ENCODE results near the gene AQR. TPM values are rescaled to one million over a fixed set of nuclear protein-coding genes. Genes with fewer than 3 reads are reported as not detected.

Gene AQR
- total and polyA plus RNA-seq, 2 donors from 2014 or later = 14.2 to 30.9 TPM

- H3K4me3 ChIP-seq (ENCODE audit: low read length in 3 of 3) = no peak overlapping the region
- no peak for TF ChIP-seq CTCF (IDR thresholded peaks at IDR 0.05; ENCODE audit: borderline replicate concordance, extremely low read depth, insufficient read depth)
- no peak for FAIRE-seq
- H3K9me3 ChIP-seq (ENCODE audit: control insufficient read depth in 2 of 3, insufficient read depth in 1 of 3, low read length in 3 of 3) = no peaks in the 10 kb centered on the region
- H3K27ac ChIP-seq (ENCODE audit: low read depth in 2 of 2, low read length in 2 of 2) = no peak overlapping the region
- H3K27me3 ChIP-seq (ENCODE audit: control insufficient read depth, insufficient read depth, low read length) = no peaks in the 10 kb centered on the region
- DNase-seq = no peak
- peaks cover 6 to 11% (median 6%) of the 10 kb centered on the region in 3 donors for H3K36me3 ChIP-seq (ENCODE audit: control insufficient read depth in 2 of 3, insufficient read depth in 3 of 3, low read length in 3 of 3)
- intact Hi-C loops (cut with DNase I) = no loop called here
- H3K9ac ChIP-seq (ENCODE audit: low read length in 3 of 3) = no peak overlapping the region
- peaks cover 0 to 5% (median 0%) of the 10 kb centered on the region in 3 donors for H3K4me1 ChIP-seq (ENCODE audit: control insufficient read depth in 2 of 3, insufficient read depth in 2 of 3, low read depth in 1 of 3, low read length in 3 of 3)
Measured at GRCh38 chr15:34854232-34854631, 115.3 kb downstream of the AQR start.

GRCh38 chr15:34853001-34853758 lies 116.4 kb downstream of the AQR start:
- intact Hi-C loops (cut with DNase I) = no loop called here
- DNase-seq (peak in 2 of 5 donors; percentile 14 to 52), FAIRE-seq (peak; percentile 11)
- no peak overlapping the region for H3K27ac ChIP-seq (ENCODE audit: low read depth in 2 of 2, low read length in 2 of 2)
- no peak overlapping the region for H3K4me3 ChIP-seq (ENCODE audit: low read length in 3 of 3)
- H3K9ac ChIP-seq (ENCODE audit: low read length in 3 of 3) = no peak overlapping the region
- H3K4me1 ChIP-seq (ENCODE audit: control insufficient read depth in 2 of 3, insufficient read depth in 2 of 3, low read depth in 1 of 3, low read length in 3 of 3) = peaks cover 0 to 5% (median 0%) of the 10 kb centered on the region in 3 donors
- no peaks in the 10 kb centered on the region for H3K27me3 ChIP-seq (ENCODE audit: control insufficient read depth, insufficient read depth, low read length)
- no peaks in the 10 kb centered on the region for H3K9me3 ChIP-seq (ENCODE audit: control insufficient read depth in 2 of 3, insufficient read depth in 1 of 3, low read length in 3 of 3)
- TF ChIP-seq CTCF (IDR thresholded peaks at IDR 0.05; ENCODE audit: borderline replicate concordance, extremely low read depth, insufficient read depth) = no peak
- peaks cover 6 to 10% (median 6%) of the 10 kb centered on the region in 3 donors for H3K36me3 ChIP-seq (ENCODE audit: control insufficient read depth in 2 of 3, insufficient read depth in 3 of 3, low read length in 3 of 3)

- H3K9me3 ChIP-seq (ENCODE audit: control insufficient read depth in 2 of 3, insufficient read depth in 1 of 3, low read length in 3 of 3) = no peaks in the 10 kb centered on the region
- no peak overlapping the region for H3K4me3 ChIP-seq (ENCODE audit: low read length in 3 of 3)
- DNase-seq = peak in 2 of 5 donors; percentile 23 to 29
- no peaks in the 10 kb centered on the region for H3K27me3 ChIP-seq (ENCODE audit: control insufficient read depth, insufficient read depth, low read length)
- peak; percentile 44 for FAIRE-seq
- TF ChIP-seq CTCF (IDR thresholded peaks at IDR 0.05; ENCODE audit: borderline replicate concordance, extremely low read depth, insufficient read depth) = no peak
- peaks cover 4 to 6% (median 6%) of the 10 kb centered on the region in 3 donors for H3K36me3 ChIP-seq (ENCODE audit: control insufficient read depth in 2 of 3, insufficient read depth in 3 of 3, low read length in 3 of 3)
- intact Hi-C loops (cut with DNase I) = no loop called here
- H3K4me1 ChIP-seq (ENCODE audit: control insufficient read depth in 2 of 3, insufficient read depth in 2 of 3, low read depth in 1 of 3, low read length in 3 of 3) = peaks cover 0 to 5% (median 0%) of the 10 kb centered on the region in 3 donors
- H3K27ac ChIP-seq (ENCODE audit: low read depth in 2 of 2, low read length in 2 of 2) = no peak overlapping the region
- H3K9ac ChIP-seq (ENCODE audit: low read length in 3 of 3) = no peak overlapping the region
Measured at GRCh38 chr15:34851751-34852150, 117.8 kb downstream of the AQR start.

Data from kidney (tissue), 14 donors.